Measurements from ENCODE around the gene SRGAP2B. TPM values are rescaled to one million over a fixed set of nuclear protein-coding genes. Genes with fewer than 3 reads are reported as not detected.
"Not testable (repeated sequence)": the region's sequence is repeated elsewhere in the genome, so short reads cannot be mapped to it uniquely, and the experiment has no call there.

Gene SRGAP2B
- total RNA-seq, 3 donors from 2014 or later, result 10.0 to 11.0 (median 10.8) TPM

DNA sequence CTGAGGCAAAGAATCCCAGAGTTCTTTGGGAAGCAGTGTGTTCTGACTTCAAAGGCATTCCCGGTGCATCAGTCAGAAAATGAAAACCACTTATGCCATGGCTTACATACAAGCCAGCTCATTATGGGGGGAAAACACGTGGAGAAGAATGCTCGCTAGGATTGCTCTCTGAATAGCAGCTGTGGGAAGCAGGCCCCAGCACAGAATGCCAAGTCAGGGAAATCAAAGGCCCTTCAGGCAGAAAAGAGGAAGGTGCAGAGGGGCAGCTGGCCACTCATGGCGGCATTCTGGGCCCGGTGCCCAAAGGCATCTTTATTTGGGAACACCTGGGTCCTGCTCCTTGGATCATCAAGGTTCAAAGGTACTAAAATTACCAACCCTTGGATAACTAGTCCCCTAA, 184.4 kb downstream of the SRGAP2B start:
- H3K36me3 Mint-ChIP-seq (ENCODE audit: insufficient read depth); H3K27me3 Mint-ChIP-seq (ENCODE audit: low read depth); H3K4me1 Mint-ChIP-seq (ENCODE audit: low read depth); H3K4me3 Mint-ChIP-seq; H3K9me3 Mint-ChIP-seq; DNase-seq; ATAC-seq: not testable (repeated sequence)

DNA sequence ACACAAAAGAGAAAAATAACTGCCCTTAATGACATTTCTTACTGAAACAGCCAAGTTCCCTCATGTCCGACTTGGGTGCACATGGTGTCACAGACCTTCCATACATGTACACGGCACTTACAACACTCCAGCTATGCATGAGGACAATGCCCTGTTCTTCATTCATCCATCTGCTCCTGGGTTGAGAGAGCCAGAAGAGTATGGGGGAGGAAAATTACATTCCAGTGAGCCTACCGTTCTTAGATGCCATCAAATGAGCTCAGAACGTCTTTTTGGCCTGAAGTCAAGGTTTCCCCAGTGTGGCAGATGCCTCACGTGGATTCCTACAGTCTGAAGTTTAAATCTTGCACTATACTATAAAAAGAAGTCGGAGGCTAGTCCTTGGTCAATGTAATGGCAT, 194.3 kb downstream of the SRGAP2B start:
- H3K4me1 Mint-ChIP-seq (ENCODE audit: low read depth); H3K36me3 Mint-ChIP-seq (ENCODE audit: insufficient read depth); ATAC-seq; H3K27me3 Mint-ChIP-seq (ENCODE audit: low read depth); H3K4me3 Mint-ChIP-seq; H3K9me3 Mint-ChIP-seq; DNase-seq: not testable (repeated sequence)

- not testable (repeated sequence) for ATAC-seq; H3K4me3 Mint-ChIP-seq; H3K27me3 Mint-ChIP-seq (ENCODE audit: low read depth); H3K9me3 Mint-ChIP-seq; H3K36me3 Mint-ChIP-seq (ENCODE audit: insufficient read depth); H3K4me1 Mint-ChIP-seq (ENCODE audit: low read depth); DNase-seq
Observed at GRCh38 chr1:144894454-144895201, 200.5 kb downstream of the SRGAP2B start.

DNA sequence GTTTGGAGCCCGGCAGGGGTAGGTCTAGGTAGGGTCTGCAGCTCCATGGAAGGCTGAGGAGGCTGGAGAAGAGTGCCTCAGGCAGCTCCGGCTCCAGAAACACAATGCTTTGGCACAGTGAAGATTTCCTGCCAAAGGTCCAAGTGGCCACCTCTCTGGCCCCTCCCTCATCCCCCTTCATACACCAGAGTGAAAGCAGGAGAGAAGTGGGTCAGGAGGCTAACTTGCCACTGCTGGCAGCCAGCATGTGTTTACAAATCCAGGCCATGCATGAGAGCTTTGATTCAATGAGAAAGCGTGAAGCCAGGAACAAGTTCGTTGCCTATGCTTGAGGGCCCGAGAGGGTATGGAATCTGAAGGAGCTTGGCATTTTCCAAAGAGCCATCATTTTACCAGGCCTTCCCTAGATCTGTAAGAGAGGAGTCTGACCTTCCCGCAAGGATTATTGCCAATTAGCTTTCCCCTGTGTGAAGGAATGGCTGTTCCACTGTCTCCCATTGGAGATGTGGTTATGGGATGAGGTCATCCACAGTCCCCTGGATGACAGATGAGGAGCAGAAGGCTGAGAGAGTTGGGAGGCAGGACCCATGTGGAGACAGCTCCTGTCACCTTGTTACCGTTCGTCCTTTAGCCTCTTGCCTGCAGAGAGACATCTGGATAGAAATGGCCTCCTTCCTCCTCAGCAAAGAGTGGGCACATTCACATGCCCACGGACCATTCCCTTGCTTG, 201.3 kb downstream of the SRGAP2B start:
- not testable (repeated sequence) for H3K27me3 Mint-ChIP-seq (ENCODE audit: low read depth); DNase-seq; H3K4me3 Mint-ChIP-seq; H3K4me1 Mint-ChIP-seq (ENCODE audit: low read depth); ATAC-seq; H3K9me3 Mint-ChIP-seq; H3K36me3 Mint-ChIP-seq (ENCODE audit: insufficient read depth)

DNA sequence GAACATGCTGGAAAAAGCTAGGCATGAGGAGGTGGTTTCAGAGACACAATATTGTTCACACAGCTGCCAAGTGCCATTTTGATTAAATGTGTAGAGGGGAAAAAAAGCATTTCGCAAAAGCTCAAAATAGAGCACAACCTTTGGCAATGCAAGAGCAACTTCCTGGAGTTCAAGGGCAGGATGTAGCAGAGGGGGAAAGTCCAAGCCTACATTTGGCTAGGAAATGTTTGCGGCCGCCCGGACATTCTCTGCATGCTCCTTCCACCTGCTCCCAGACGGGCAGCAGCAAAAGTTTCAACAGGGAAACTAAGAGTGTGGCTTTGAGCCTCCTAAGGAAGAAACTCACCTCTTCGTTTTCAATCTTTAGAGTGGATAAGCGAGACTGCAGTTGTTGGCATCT, 202.1 kb downstream of the SRGAP2B start:
- not testable (repeated sequence) for ATAC-seq; H3K4me3 Mint-ChIP-seq; H3K9me3 Mint-ChIP-seq; H3K36me3 Mint-ChIP-seq (ENCODE audit: insufficient read depth); DNase-seq; H3K27me3 Mint-ChIP-seq (ENCODE audit: low read depth); H3K4me1 Mint-ChIP-seq (ENCODE audit: low read depth)

GRCh38 chr1:144889450-144890115, 205.5 kb downstream of the SRGAP2B start:
- DNase-seq; H3K4me3 Mint-ChIP-seq; H3K9me3 Mint-ChIP-seq; ATAC-seq; H3K27me3 Mint-ChIP-seq (ENCODE audit: low read depth); H3K36me3 Mint-ChIP-seq (ENCODE audit: insufficient read depth); H3K4me1 Mint-ChIP-seq (ENCODE audit: low read depth): not testable (repeated sequence)

- H3K4me3 Mint-ChIP-seq, result peak overlapping the region; percentile 40
- not testable (repeated sequence) for H3K27me3 Mint-ChIP-seq (ENCODE audit: low read depth); H3K4me1 Mint-ChIP-seq (ENCODE audit: low read depth); H3K36me3 Mint-ChIP-seq (ENCODE audit: insufficient read depth); ATAC-seq; DNase-seq; H3K9me3 Mint-ChIP-seq
Observed at GRCh38 chr1:144883022-144883421, 212.1 kb downstream of the SRGAP2B start.

DNA sequence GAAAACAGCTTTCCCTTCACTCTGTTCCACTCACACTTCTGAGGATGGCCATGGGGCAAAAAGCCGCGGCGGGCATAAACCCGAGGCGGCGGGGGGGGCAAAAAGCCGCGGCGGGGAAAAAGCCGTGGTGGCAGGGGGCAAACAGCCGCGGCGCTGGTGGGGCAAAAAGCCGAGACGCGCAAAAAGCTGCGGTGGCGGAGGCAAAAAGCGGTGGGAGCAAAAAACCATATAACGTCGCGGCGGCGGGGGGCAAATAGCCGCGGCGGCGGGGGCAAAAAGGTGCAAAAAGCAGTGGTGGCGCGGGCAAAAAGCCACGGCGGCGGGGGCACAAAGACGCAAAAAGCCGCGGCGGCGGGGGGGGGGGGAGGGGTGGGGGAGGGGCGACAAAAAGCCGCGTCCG, 212.8 kb downstream of the SRGAP2B start:
- DNase-seq; H3K9me3 Mint-ChIP-seq; H3K4me3 Mint-ChIP-seq; H3K36me3 Mint-ChIP-seq (ENCODE audit: insufficient read depth); H3K27me3 Mint-ChIP-seq (ENCODE audit: low read depth); H3K4me1 Mint-ChIP-seq (ENCODE audit: low read depth); ATAC-seq: not testable (repeated sequence)

DNA sequence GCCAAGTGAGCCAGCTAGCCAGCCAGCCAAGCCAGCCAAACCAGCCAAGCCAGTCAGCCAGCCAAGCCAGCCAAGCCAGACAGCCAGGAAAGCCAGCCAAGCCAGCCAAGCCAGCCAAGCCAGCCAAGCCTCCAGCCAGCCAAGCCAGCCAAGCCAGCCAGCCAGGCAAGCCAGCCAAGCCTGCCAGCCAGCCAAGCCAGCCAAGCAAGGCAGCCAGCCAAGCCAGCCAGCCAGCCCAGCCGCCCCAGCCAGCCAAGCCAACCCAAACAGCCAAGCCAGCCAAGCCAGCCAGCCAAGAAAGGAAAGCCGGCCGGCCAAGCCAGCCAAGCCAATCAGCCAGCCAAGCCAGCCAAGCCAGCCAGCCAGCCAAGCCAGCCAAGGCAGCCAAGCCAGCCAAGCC, 236.5 kb downstream of the SRGAP2B start:
- not testable (repeated sequence) for H3K36me3 Mint-ChIP-seq (ENCODE audit: insufficient read depth); H3K27me3 Mint-ChIP-seq (ENCODE audit: low read depth); H3K9me3 Mint-ChIP-seq; H3K4me3 Mint-ChIP-seq; DNase-seq; ATAC-seq; H3K4me1 Mint-ChIP-seq (ENCODE audit: low read depth)

Other genes with a start within 250 kb of the SRGAP2B start
- 1 to 10 TPM; 1.5 to 3.6 (median 2.8) TPM for gene FAM72D, start 646 bp upstream of the SRGAP2B start, total RNA-seq
- gene PPIAL4D, start 146.8 kb upstream of the SRGAP2B start, total RNA-seq, result not detected